WERI-Rb-1 (cell line): ENCODE data around the gene PIGM.

Experiments
- DNase-seq: peaks from one replicate; pipeline ENCODE4 v3.0.0-alpha.2; 2020
- H3K27ac ChIP-seq: fragments of 250-450 bp; sonication (Bioruptor Pico); 2 replicates; pipeline ENCODE4 v1.5.1; 2020; ENCODE audit warnings: mild to moderate bottlenecking, moderate library complexity
- H3K27me3 ChIP-seq: fragments of 250-450 bp; sonication (Bioruptor Pico); 2 replicates; pipeline ENCODE4 v1.5.1; 2021; ENCODE audit warnings: mild to moderate bottlenecking, low read depth, moderate library complexity; ENCODE audit not compliant: insufficient read depth, severe bottlenecking
- H3K36me3 ChIP-seq: fragments of 250-450 bp; sonication (Bioruptor Pico); 2 replicates; pipeline ENCODE4 v1.5.1; 2020; ENCODE audit warnings: mild to moderate bottlenecking, moderate library complexity
- H3K4me3 ChIP-seq: 2 replicates; pipeline ENCODE4 v1.5.1; 2011; ENCODE audit warnings: low read depth, mild to moderate bottlenecking, control low read depth, low read length
- H3K9me3 ChIP-seq: fragments of 250-450 bp; sonication (Bioruptor Pico); 2 replicates; pipeline ENCODE4 v1.5.1; 2021; ENCODE audit warnings: mild to moderate bottlenecking, moderate library complexity; ENCODE audit not compliant: severe bottlenecking
- CTCF ChIP-seq: IDR thresholded peaks from 2 replicates; pipeline ENCODE4 v1.5.1; 2011; ENCODE audit warnings: low read depth, mild to moderate bottlenecking, control low read depth, inconsistent platforms, low read length

The PIGM gene

GRCh38 chr1:160048335-160048734 is 16.5 kb upstream of the PIGM start:
- Histone ChIP-seq H3K9me3 (no peaks in the 10 kb centered on the region), H3K36me3 (no peaks in the 10 kb centered on the region), H3K27me3 (peaks cover 52% of the 10 kb centered on the region), H3K4me3 (no peak overlapping the region), H3K27ac (no peak overlapping the region)
- no peak for TF ChIP-seq CTCF
- no peak for DNase-seq

- Histone ChIP-seq H3K9me3 (no peaks in the 10 kb centered on the region), H3K36me3 (no peaks in the 10 kb centered on the region), H3K4me3 (no peak overlapping the region), H3K27me3 (peaks cover 56% of the 10 kb centered on the region), H3K27ac (no peak overlapping the region)
- no peak for TF ChIP-seq CTCF
- no peak for DNase-seq
These were observed 15.6 kb upstream of the PIGM start for GRCh38 chr1:160047111-160047991.

GRCh38 chr1:160046494-160047110 is 14.8 kb upstream of the PIGM start:
- peaks cover 56% of the 10 kb centered on the region for H3K27me3 ChIP-seq
- no peaks in the 10 kb centered on the region for H3K36me3 ChIP-seq
- no peaks in the 10 kb centered on the region for H3K9me3 ChIP-seq
- H3K4me3 ChIP-seq = no peak overlapping the region
- peak; percentile 65 for DNase-seq
- TF ChIP-seq CTCF = peak; percentile 69
- no peak overlapping the region for H3K27ac ChIP-seq

GRCh38 chr1:160045653-160046052 is 13.9 kb upstream of the PIGM start:
- no peak overlapping the region for H3K4me3 ChIP-seq
- H3K9me3 ChIP-seq = no peaks in the 10 kb centered on the region
- no peak for TF ChIP-seq CTCF

GRCh38 chr1:160043543-160043942 is 11.8 kb upstream of the PIGM start:
- Histone ChIP-seq H3K27ac (no peak overlapping the region), H3K27me3 (peaks cover 57% of the 10 kb centered on the region), H3K4me3 (no peak overlapping the region), H3K36me3 (no peaks in the 10 kb centered on the region), H3K9me3 (no peaks in the 10 kb centered on the region)
- DNase-seq = no peak
- TF ChIP-seq CTCF = no peak

More at GRCh38 chr1:160045653-160046052, 13.9 kb upstream of the PIGM start:
- H3K27me3 ChIP-seq = peaks cover 55% of the 10 kb centered on the region
- H3K36me3 ChIP-seq = no peaks in the 10 kb centered on the region
- H3K27ac ChIP-seq = no peak overlapping the region
- no peak for DNase-seq
